CD4-positive, alpha-beta T cell treated with Interleukin-15 for 4 hours (primary cell): ENCODE results near the gene GAPDH.
"Not testable (repeated sequence)": the region's sequence is repeated elsewhere in the genome, so short reads cannot be mapped to it uniquely, and the experiment has no call there.

ENCODE experiments used
- DNase-seq: peaks from one replicate; pipeline ENCODE4 v3.0.0-alpha.2; 2020; ENCODE audit warnings: low spot score

The GAPDH gene

GRCh38 chr12:6563448-6564050 lies 29.2 kb downstream of the GAPDH start:
- DNase-seq: peak; percentile 62

- no peak for DNase-seq
These were observed 32.9 kb downstream of the GAPDH start for GRCh38 chr12:6567112-6567670.

GRCh38 chr12:6569312-6569711 lies 35.0 kb downstream of the GAPDH start:
- no peak for DNase-seq

- no peak for DNase-seq
These were observed 35.5 kb downstream of the GAPDH start for GRCh38 chr12:6569786-6570185.

- peak; percentile 32 for DNase-seq
These were observed 36.1 kb downstream of the GAPDH start for GRCh38 chr12:6570264-6570887.

GRCh38 chr12:6573001-6573400 lies 38.7 kb downstream of the GAPDH start:
- DNase-seq: no peak

GRCh38 chr12:6574576-6575295 lies 40.4 kb downstream of the GAPDH start:
- DNase-seq: no peak

GRCh38 chr12:6575648-6576047 lies 41.3 kb downstream of the GAPDH start:
- DNase-seq: no peak

GRCh38 chr12:6582196-6582595 lies 47.9 kb downstream of the GAPDH start:
- DNase-seq: no peak

GRCh38 chr12:6582959-6583358 lies 48.6 kb downstream of the GAPDH start:
- DNase-seq: no peak

GRCh38 chr12:6584293-6584692 lies 50.0 kb downstream of the GAPDH start:
- DNase-seq: no peak

GRCh38 chr12:6586569-6586968 lies 52.3 kb downstream of the GAPDH start:
- DNase-seq: not testable (repeated sequence)
